Neural cell (in vitro differentiated cells): ENCODE results near the gene UQCR11. TPM values are rescaled to one million over a fixed set of nuclear protein-coding genes. Genes with fewer than 3 reads are reported as not detected.

Experiments used
- H2AFZ ChIP-seq: fragments of 200-600, 300-800 bp; sonication (generic), shearing (Covaris generic); 2 replicates; pipeline ENCODE4 v1.6.0; 2014; ENCODE audit warnings: low read depth, mild to moderate bottlenecking, antibody characterized with exemption, low read length, moderate library complexity
- H3F3A ChIP-seq: fragments of 200-600 bp; shearing (Covaris generic); 2 replicates; pipeline ENCODE4 v1.6.1; 2016; ENCODE audit warnings: mild to moderate bottlenecking, moderate library complexity, mixed read lengths, antibody characterized with exemption, low read length; ENCODE audit not compliant: insufficient read depth, poor library complexity, severe bottlenecking
- H3K27ac ChIP-seq: fragments of 200-600, 300-800 bp; sonication (generic), shearing (Covaris generic); 2 replicates; pipeline ENCODE4 v1.5.1; 2014; ENCODE audit warnings: mild to moderate bottlenecking, low read length, moderate library complexity
- H3K27me3 ChIP-seq: fragments of 300-800, 200-600 bp; sonication (generic), shearing (Covaris generic); 2 replicates; pipeline ENCODE4 v1.6.0; 2014; ENCODE audit warnings: mild to moderate bottlenecking, low read depth, low read length, moderate library complexity; ENCODE audit not compliant: insufficient read depth
- H3K36me3 ChIP-seq: fragments of 300-800, 200-600 bp; sonication (generic), shearing (Covaris generic); 2 replicates; pipeline ENCODE4 v1.5.1; 2014; ENCODE audit warnings: mild to moderate bottlenecking, antibody characterized with exemption, low read length, moderate library complexity; ENCODE audit not compliant: insufficient read depth
- H3K4me2 ChIP-seq: fragments of 300-800, 200-600 bp; sonication (generic), shearing (Covaris generic); 2 replicates; pipeline ENCODE4 v1.6.0; 2014; ENCODE audit warnings: mild to moderate bottlenecking, low read length
- H3K4me3 ChIP-seq: fragments of 300-800, 200-600 bp; sonication (generic), shearing (Covaris generic); 2 replicates; pipeline ENCODE4 v1.5.1; 2014; ENCODE audit warnings: mild to moderate bottlenecking, low read length, moderate library complexity
- H3K79me2 ChIP-seq: fragments of 200-600 bp; shearing (Covaris generic); replicated peaks from 2 replicates; pipeline ENCODE4 v1.6.0; 2014; ENCODE audit warnings: mild to moderate bottlenecking, low read length, moderate library complexity; ENCODE audit not compliant: insufficient read depth
- H3K9ac ChIP-seq: fragments of 300-800, 200-600 bp; sonication (generic), shearing (Covaris generic); 2 replicates; pipeline ENCODE4 v1.6.1; 2016; ENCODE audit warnings: mild to moderate bottlenecking, low read length, mixed read lengths
- H3K9me2 ChIP-seq: fragments of 200-600 bp; shearing (Covaris generic); 2 replicates; pipeline ENCODE4 v1.6.1; 2016; ENCODE audit warnings: mild to moderate bottlenecking, low read length, mixed read lengths; ENCODE audit not compliant: insufficient read depth
- H3K9me3 ChIP-seq: fragments of 200-600, 300-800 bp; sonication (generic), shearing (Covaris generic); 2 replicates; pipeline ENCODE4 v1.6.1; 2016; ENCODE audit warnings: mild to moderate bottlenecking, mixed run types, low read length, moderate library complexity, mixed read lengths
- H4K20me1 ChIP-seq: fragments of 200-600 bp; shearing (Covaris generic); 2 replicates; pipeline ENCODE4 v1.6.1; 2016; ENCODE audit warnings: mild to moderate bottlenecking, mixed run types; ENCODE audit not compliant: insufficient read depth
- CTCF ChIP-seq: fragments of 450-650 bp; IDR thresholded peaks from 2 replicates; pipeline ENCODE4 v1.5.1; 2014; ENCODE audit warnings: antibody characterized with exemption, mild to moderate bottlenecking, moderate library complexity; ENCODE audit not compliant: poor library complexity, severe bottlenecking
- EP300 ChIP-seq: fragments of 450-650 bp; conservative IDR thresholded peaks from 2 replicates; pipeline ENCODE4 v1.6.1; 2014; ENCODE audit warnings: antibody characterized with exemption, mild to moderate bottlenecking, moderate library complexity; ENCODE audit not compliant: poor library complexity, severe bottlenecking
- EZH2 ChIP-seq: fragments of 200-600, 300-800 bp; shearing (Covaris generic), sonication (generic); IDR thresholded peaks from 2 replicates; pipeline ENCODE4 v1.6.1; 2014; ENCODE audit warnings: antibody characterized with exemption, low read length, borderline replicate concordance, mild to moderate bottlenecking; ENCODE audit not compliant: insufficient read depth, poor library complexity, severe bottlenecking
- MXI1 ChIP-seq: fragments of 450-650 bp; conservative IDR thresholded peaks from 2 replicates; pipeline ENCODE4 v1.6.1; 2014; ENCODE audit warnings: antibody characterized with exemption, mild to moderate bottlenecking; ENCODE audit not compliant: poor library complexity, severe bottlenecking
- POLR2AphosphoS5 ChIP-seq: IDR thresholded peaks from 2 replicates; pipeline ENCODE4 v1.6.1; 2012
- RAD21 ChIP-seq: fragments of 450-650 bp; conservative IDR thresholded peaks from 2 replicates; pipeline ENCODE4 v1.6.1; 2014; ENCODE audit warnings: antibody characterized with exemption, mild to moderate bottlenecking, moderate library complexity
- REST ChIP-seq: IDR thresholded peaks from 2 replicates; pipeline ENCODE4 v1.6.1; 2012; ENCODE audit warnings: borderline replicate concordance
- SMC3 ChIP-seq: fragments of 450-650 bp; conservative IDR thresholded peaks from 2 replicates; pipeline ENCODE4 v1.6.1; 2014; ENCODE audit warnings: antibody characterized with exemption, mild to moderate bottlenecking, moderate library complexity; ENCODE audit not compliant: poor library complexity
- TAF1 ChIP-seq: IDR thresholded peaks from 2 replicates; pipeline ENCODE4 v1.6.1; 2012; ENCODE audit warnings: low read depth
- polyA plus RNA-seq: library from polyadenylated mRNA; depleted of rRNA; stranded (reverse); fragments of >200 nt; gene quantifications from 2 replicates; pipeline ENCODE4 v1.2.3, GENCODE V29; 2014

UQCR11 gene
- polyA plus RNA-seq, 1 donor from 2014 or later = 204 TPM

- Histone ChIP-seq H4K20me1 (no peaks in the 10 kb centered on the region), H3K79me2 (peaks cover 35% of the 10 kb centered on the region), H3K9ac (no peak overlapping the region), H3K27me3 (no peaks in the 10 kb centered on the region), H3K4me3 (no peak overlapping the region), H3K36me3 (peaks cover 7% of the 10 kb centered on the region), H2AFZ (no peak overlapping the region), H3F3A (no peaks in the 10 kb centered on the region), H3K27ac (no peak overlapping the region), H3K4me2 (no peak overlapping the region), H3K9me2 (no peaks in the 10 kb centered on the region), H3K9me3 (no peaks in the 10 kb centered on the region)
- TF ChIP-seq EP300 (no peak), SMC3 (no peak)
Observed at GRCh38 chr19:1585243-1585580, 20.1 kb downstream of the UQCR11 start.

GRCh38 chr19:1584500-1585242, 20.6 kb downstream of the UQCR11 start:
- no peaks in the 10 kb centered on the region for H3K9me2 ChIP-seq
- peaks cover 31% of the 10 kb centered on the region for H3K79me2 ChIP-seq
- H3F3A ChIP-seq = no peaks in the 10 kb centered on the region
- no peaks in the 10 kb centered on the region for H3K27me3 ChIP-seq
- no peaks in the 10 kb centered on the region for H4K20me1 ChIP-seq
- H3K36me3 ChIP-seq = peaks cover 7% of the 10 kb centered on the region
- no peak overlapping the region for H2AFZ ChIP-seq
- H3K27ac ChIP-seq = no peak overlapping the region
- H3K4me3 ChIP-seq = no peak overlapping the region
- H3K9ac ChIP-seq = no peak overlapping the region
- H3K4me2 ChIP-seq = no peak overlapping the region
- H3K9me3 ChIP-seq = no peaks in the 10 kb centered on the region
- TF ChIP-seq SMC3 (no peak), CTCF (no peak), EP300 (no peak), EZH2 (no peak), POLR2AphosphoS5 (no peak), MXI1 (no peak), RAD21 (no peak), TAF1 (no peak), REST (no peak)
